CD8-positive, alpha-beta memory T cell (primary cell): ENCODE measurements around the gene RND1. TPM values are rescaled to one million over a fixed set of nuclear protein-coding genes. Genes with fewer than 3 reads are reported as not detected.
A peak's percentile ranks its signal among the peaks of the same experiment; 100 is the strongest.
"Not testable (repeated sequence)": the region's sequence is repeated elsewhere in the genome, so short reads cannot be mapped to it uniquely, and the experiment has no call there.

Experiments used
- CTCF ChIA-PET: fragments of 350-600 bp; sonication (Branson Sonifier 250); formaldehyde crosslinking; loops from one replicate; lab custom pipeline; 2021; ENCODE audit warnings: antibody characterized with exemption; lab: Charles Lee
- POLR2A ChIA-PET: fragments of 350-600 bp; sonication (Branson Sonifier 250); formaldehyde crosslinking; loops from one replicate; lab custom pipeline; 2021; ENCODE audit warnings: antibody characterized with exemption; lab: Charles Lee
- DNase-seq, 5 donors: peaks; one replicate each; pipeline versions ENCODE4 v3.0.0 to v3.0.0-alpha.2; 2020 to 2022; ENCODE audit warnings: mixed read lengths in 1 of 5
- H3K27ac ChIP-seq: one replicate; pipeline ENCODE4 v1.7.0; 2013; ENCODE audit warnings: low read depth, mild to moderate bottlenecking, low read length, moderate library complexity
- H3K27me3 ChIP-seq: 2 replicates; pipeline ENCODE4 v1.7.0; 2013; ENCODE audit warnings: low read length, mild to moderate bottlenecking; ENCODE audit not compliant: insufficient read depth, poor library complexity, severe bottlenecking
- H3K36me3 ChIP-seq: 2 replicates; pipeline ENCODE4 v1.7.0; 2013; ENCODE audit warnings: mild to moderate bottlenecking, low read length, moderate library complexity; ENCODE audit not compliant: insufficient read depth
- H3K4me1 ChIP-seq: 2 replicates; pipeline ENCODE4 v1.7.0; 2013; ENCODE audit warnings: mild to moderate bottlenecking, low read length, moderate library complexity; ENCODE audit not compliant: insufficient read depth
- H3K4me3 ChIP-seq: 2 replicates; pipeline ENCODE4 v1.7.0; 2013; ENCODE audit warnings: mild to moderate bottlenecking, low read length
- H3K9me3 ChIP-seq: 2 replicates; pipeline ENCODE4 v1.7.0; 2013; ENCODE audit warnings: mild to moderate bottlenecking, low read length
- H3K27ac Mint-ChIP-seq, 8 donors: one replicate each; pipeline ENCODE4 v1.8.0; 2020 to 2021; ENCODE audit warnings: mixed read lengths in 8 of 8, mild to moderate bottlenecking in 6 of 8, inconsistent platforms in 3 of 8, moderate library complexity in 3 of 8
- H3K27me3 Mint-ChIP-seq, 2 donors: one replicate each; pipeline ENCODE4 v1.8.0; 2020 to 2021; ENCODE audit warnings: mixed read lengths in 2 of 2, mild to moderate bottlenecking in 1 of 2, moderate library complexity in 1 of 2
- H3K36me3 Mint-ChIP-seq, 3 donors: one replicate each; pipeline ENCODE4 v1.8.0; 2020 to 2021; ENCODE audit warnings: mixed read lengths in 3 of 3, inconsistent platforms in 1 of 3, mild to moderate bottlenecking in 1 of 3
- H3K4me1 Mint-ChIP-seq, 3 donors: one replicate each; pipeline ENCODE4 v1.8.0; 2020 to 2021; ENCODE audit warnings: mixed read lengths in 3 of 3, inconsistent platforms in 1 of 3, mild to moderate bottlenecking in 1 of 3
- H3K4me3 Mint-ChIP-seq, 7 donors: one replicate each; pipeline ENCODE4 v1.8.0; 2020 to 2021; ENCODE audit warnings: mixed read lengths in 7 of 7, mild to moderate bottlenecking in 6 of 7, moderate library complexity in 4 of 7, inconsistent platforms in 2 of 7
- H3K9me3 Mint-ChIP-seq, 5 donors: one replicate each; pipeline ENCODE4 v1.8.0; 2020 to 2022; ENCODE audit warnings: mixed read lengths in 5 of 5, mild to moderate bottlenecking in 3 of 5, moderate library complexity in 2 of 5, inconsistent platforms in 1 of 5
- polyA plus RNA-seq: library from polyadenylated mRNA; unstranded; fragments of 300-500 nt; fragmentation: Illumina TruSeq; gene quantifications from one replicate; pipeline ENCODE4 v1.2.3, GENCODE V29; 2021
- total RNA-seq, 2 experiments: library from RNA; stranded (reverse); gene quantifications; one replicate each; pipeline ENCODE4 v1.2.3, GENCODE V29; 2021

RND1 gene
- total and polyA plus RNA-seq, 3 experiments from 2014 or later: 0.90 to 2.6 (median 2.0) TPM

DNA sequence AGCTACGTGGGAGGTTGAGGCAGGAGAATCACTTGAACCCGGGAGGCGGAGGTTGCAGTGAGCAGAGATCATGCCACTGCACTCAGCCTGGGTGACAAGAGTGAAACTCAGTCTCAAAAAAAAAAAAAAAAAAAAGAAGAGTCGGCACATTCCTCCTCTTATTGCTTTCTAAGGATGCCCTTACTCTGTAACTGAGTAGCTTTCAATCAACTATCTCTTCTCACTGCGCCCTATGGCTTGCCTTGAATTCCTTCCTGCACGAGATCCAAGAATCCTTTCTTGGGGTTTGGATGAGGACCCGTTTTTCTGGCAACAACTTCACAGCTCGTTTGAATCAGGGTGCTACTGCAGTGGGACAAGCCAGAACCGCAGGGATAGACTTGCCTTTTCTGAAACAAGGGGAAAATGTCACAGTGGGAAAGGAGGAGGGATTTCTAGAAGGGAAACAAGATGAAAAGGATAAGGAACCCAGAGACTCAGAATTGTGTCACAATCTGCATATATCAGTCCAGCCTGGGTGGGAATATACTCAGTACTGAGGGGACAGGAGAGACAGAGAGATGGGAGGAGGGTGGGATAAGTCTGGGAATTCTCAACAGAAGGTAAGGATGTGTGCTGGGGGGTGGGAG is 16.1 kb upstream of the RND1 start:
- CTCF ChIA-PET: interaction anchor here (1.1 to 2.1 kb wide), 3 partner anchors 9 to 29 kb away, joined by 5 to 10 read pairs (median 6); partner anchors contain the start of gene DDX23
- H3K27me3 Mint-ChIP-seq: peaks cover 12 to 30% of the 10 kb centered on the region in 2 donors
- H3K27ac ChIP-seq: no peak overlapping the region
- no peak overlapping the region for H3K27ac Mint-ChIP-seq
- H3K27me3 ChIP-seq: peaks cover 4% of the 10 kb centered on the region
- H3K9me3 ChIP-seq: no peaks in the 10 kb centered on the region
- no peaks in the 10 kb centered on the region for H3K36me3 ChIP-seq
- H3K4me3 ChIP-seq: no peak overlapping the region
- POLR2A ChIA-PET: no interaction called here
- H3K4me1 ChIP-seq: no peaks in the 10 kb centered on the region
- no peaks in the 10 kb centered on the region for H3K9me3 Mint-ChIP-seq
- no peak for DNase-seq
- H3K36me3 Mint-ChIP-seq: peaks cover 0 to 3% (median 0%) of the 10 kb centered on the region in 3 donors
- peak overlapping the region in 1 of 7 donors; percentile 10 for H3K4me3 Mint-ChIP-seq
- peaks cover 0 to 2% (median 0%) of the 10 kb centered on the region in 3 donors for H3K4me1 Mint-ChIP-seq

DNA sequence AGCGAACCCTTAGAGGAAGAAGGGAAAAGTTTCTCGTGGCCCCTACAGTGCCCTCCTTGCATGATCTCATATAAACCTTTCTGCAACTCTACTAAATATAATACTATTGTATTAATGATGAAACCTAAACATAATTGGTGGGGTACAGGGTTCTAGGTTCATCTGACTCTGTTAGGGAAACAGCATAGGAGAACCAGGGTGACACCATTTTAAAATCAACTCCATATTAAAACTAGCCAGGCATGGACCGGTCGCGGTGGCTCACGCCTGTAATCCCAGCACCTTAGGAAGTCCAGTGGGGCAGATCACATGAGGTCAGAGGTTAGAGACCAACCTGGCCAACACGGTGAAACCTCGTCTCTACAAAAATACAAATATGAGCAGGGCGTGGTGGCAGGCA is 15.0 kb upstream of the RND1 start:
- Histone ChIP-seq H3K9me3 (no peaks in the 10 kb centered on the region), H3K27me3 (peaks cover 4% of the 10 kb centered on the region)

DNA sequence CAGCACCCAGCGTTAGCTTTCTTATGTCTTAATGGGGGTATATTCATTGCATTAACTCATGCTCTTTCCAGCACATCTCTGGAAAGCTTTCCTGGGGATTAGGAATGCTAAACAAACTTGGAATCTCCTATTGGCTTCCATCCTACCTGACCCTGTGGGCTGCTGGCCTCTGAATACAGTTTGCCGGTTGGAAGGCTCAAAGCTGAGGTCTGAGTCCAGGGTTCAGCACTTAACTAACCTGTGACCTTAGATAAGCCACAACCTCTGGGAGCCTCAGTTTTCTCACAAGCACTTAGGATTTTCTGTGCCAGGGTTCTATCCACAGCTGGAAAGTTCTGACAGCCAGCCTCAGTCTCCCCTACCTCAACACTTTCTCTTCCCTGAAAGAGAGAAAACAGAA is 12.9 kb upstream of the RND1 start:
- H3K36me3 ChIP-seq: no peaks in the 10 kb centered on the region
- ChIA-PET POLR2A (interaction anchor here (0.6 kb wide), 1 partner anchor 13 kb away, joined by 3 read pairs; the partner anchor contains the start of gene RND1), CTCF (interaction anchor here (0.7 to 1.5 kb wide), 2 partner anchors 12 to 26 kb away, joined by 3 to 4 read pairs; no protein-coding TSS in a partner anchor)
- peaks cover 12 to 30% of the 10 kb centered on the region in 2 donors for H3K27me3 Mint-ChIP-seq
- H3K4me3 Mint-ChIP-seq: no peak overlapping the region
- H3K9me3 ChIP-seq: no peaks in the 10 kb centered on the region
- H3K27ac ChIP-seq: no peak overlapping the region
- no peaks in the 10 kb centered on the region for H3K4me1 ChIP-seq
- no peaks in the 10 kb centered on the region for H3K9me3 Mint-ChIP-seq
- no peak for DNase-seq
- H3K4me1 Mint-ChIP-seq: peaks cover 0 to 2% (median 0%) of the 10 kb centered on the region in 3 donors
- peaks cover 0 to 3% (median 0%) of the 10 kb centered on the region in 3 donors for H3K36me3 Mint-ChIP-seq
- no peak overlapping the region for H3K27ac Mint-ChIP-seq
- H3K27me3 ChIP-seq: peaks cover 4% of the 10 kb centered on the region
- H3K4me3 ChIP-seq: no peak overlapping the region

More for the DNA sequence above, 15.0 kb upstream of the RND1 start:
- no peak overlapping the region for H3K27ac ChIP-seq
- no peaks in the 10 kb centered on the region for H3K4me1 ChIP-seq
- no peak overlapping the region for H3K4me3 ChIP-seq
- ChIA-PET CTCF (interaction anchor here (1.3 to 2.1 kb wide), 3 partner anchors 10 to 28 kb away, joined by 5 to 10 read pairs (median 6); partner anchors contain the start of genes DDX23 and RND1), POLR2A (no interaction called here)
- DNase-seq: no peak
- H3K4me1 Mint-ChIP-seq: peaks cover 0 to 2% (median 0%) of the 10 kb centered on the region in 3 donors
- no peaks in the 10 kb centered on the region for H3K36me3 ChIP-seq
- peaks cover 0 to 3% (median 0%) of the 10 kb centered on the region in 3 donors for H3K36me3 Mint-ChIP-seq
- H3K27me3 Mint-ChIP-seq: peaks cover 12 to 30% of the 10 kb centered on the region in 2 donors
- H3K4me3 Mint-ChIP-seq: no peak overlapping the region
- no peaks in the 10 kb centered on the region for H3K9me3 Mint-ChIP-seq
- H3K27ac Mint-ChIP-seq: no peak overlapping the region

DNA sequence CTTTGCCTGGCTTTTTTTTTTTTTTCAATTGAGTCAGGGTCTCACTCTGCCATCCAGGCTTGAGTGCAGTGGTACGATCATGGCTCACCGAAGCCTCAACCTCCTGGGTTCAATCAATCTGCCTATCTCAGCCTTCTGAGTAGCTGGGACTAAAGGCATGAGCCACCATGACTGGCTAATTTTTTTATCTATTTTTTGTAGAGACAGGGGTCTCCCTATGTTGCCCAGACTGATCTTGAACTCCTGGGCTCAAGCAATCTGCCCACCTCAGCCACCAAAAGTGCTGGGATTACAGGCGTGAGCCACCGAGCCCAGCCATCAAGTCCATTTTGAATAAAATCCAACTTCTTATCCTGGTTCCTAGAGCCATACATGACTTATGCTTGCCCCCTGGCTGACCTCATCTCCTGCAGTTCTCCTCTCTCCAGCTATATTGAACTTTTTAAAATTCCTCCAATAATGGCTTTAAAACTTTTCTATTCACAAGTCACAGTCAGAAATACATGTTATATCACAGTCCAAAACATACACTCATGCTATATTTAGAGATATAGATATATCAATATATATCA is 10.4 kb upstream of the RND1 start:
- Histone ChIP-seq H3K27me3 (no peaks in the 10 kb centered on the region), H3K9me3 (no peaks in the 10 kb centered on the region), H3K4me1 (no peaks in the 10 kb centered on the region), H3K4me3 (no peak overlapping the region), H3K36me3 (no peaks in the 10 kb centered on the region), H3K27ac (no peak overlapping the region)
- Mint-ChIP-seq H3K4me1 (no peaks in the 10 kb centered on the region), H3K36me3 (peaks cover 0 to 3% (median 0%) of the 10 kb centered on the region in 3 donors), H3K4me3 (no peak overlapping the region), H3K27ac (peak overlapping the region in 1 of 8 donors; percentile 38), H3K9me3 (no peaks in the 10 kb centered on the region), H3K27me3 (peaks cover 2 to 12% of the 10 kb centered on the region in 2 donors)
- ChIA-PET POLR2A (interaction anchor here (0.6 kb wide), 1 partner anchor 58 kb away, joined by 3 read pairs; no protein-coding TSS in a partner anchor), CTCF (interaction anchor here (0.7 kb wide), 1 partner anchor 61 kb away, joined by 3 read pairs; no protein-coding TSS in a partner anchor)
- DNase-seq: no peak

DNA sequence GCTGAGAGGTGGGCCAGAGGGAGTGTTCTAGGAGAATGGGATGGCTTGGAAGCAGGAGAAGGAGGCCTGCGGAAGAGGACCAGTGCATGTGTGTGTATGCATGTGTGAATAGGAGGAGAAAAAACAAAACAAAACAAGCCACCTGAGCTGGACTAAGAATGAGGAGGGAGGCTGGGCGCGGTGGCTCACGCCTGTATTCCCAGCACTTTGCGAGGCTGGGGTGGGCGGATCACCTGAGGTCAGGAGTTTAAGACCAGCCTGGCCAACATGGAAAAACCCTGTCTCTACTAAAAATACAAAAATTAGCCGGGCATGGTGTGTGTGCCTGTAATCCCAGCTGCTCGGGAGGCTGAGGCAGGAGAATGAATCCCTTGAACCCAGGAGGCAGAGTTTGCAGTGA is 7.9 kb upstream of the RND1 start:
- POLR2A ChIA-PET, H3K27ac Mint-ChIP-seq, H3K4me1 ChIP-seq, H3K4me1 Mint-ChIP-seq, H3K4me3 ChIP-seq, H3K27me3 ChIP-seq, H3K9me3 Mint-ChIP-seq, DNase-seq, H3K36me3 Mint-ChIP-seq, H3K9me3 ChIP-seq, H3K27ac ChIP-seq, H3K27me3 Mint-ChIP-seq, H3K36me3 ChIP-seq: not testable (repeated sequence)
- peak overlapping the region in 1 of 7 donors; percentile 56 for H3K4me3 Mint-ChIP-seq
- CTCF ChIA-PET: interaction anchor here (1.4 to 1.8 kb wide), 2 partner anchors 11 to 20 kb away, joined by 3 to 6 read pairs; no protein-coding TSS in a partner anchor

DNA sequence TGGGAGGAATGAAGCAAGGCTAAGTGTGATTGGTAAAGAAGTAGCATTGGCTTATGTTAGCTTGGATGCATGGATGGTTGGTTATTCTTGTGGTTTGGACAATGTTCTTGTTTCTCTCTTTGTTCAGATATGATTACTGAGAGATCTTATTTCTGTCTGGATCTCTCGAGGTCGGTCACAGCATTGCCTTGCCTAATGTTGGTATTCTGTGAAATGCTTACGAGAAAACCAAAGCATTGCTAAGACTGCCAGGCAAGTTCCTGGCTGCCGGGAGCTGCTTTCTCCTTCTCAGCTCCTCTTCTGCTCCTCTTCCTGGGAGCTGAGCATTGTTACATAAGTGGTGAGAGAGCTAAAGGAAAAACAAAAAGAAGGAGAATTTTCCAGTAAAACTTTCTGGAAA is 7.4 kb upstream of the RND1 start:
- CTCF ChIA-PET: interaction anchor here (1.0 to 1.8 kb wide), 3 partner anchors 11 to 104 kb away, joined by 3 to 6 read pairs (median 3); no protein-coding TSS in a partner anchor
- no peaks in the 10 kb centered on the region for H3K9me3 ChIP-seq
- no peaks in the 10 kb centered on the region for H3K9me3 Mint-ChIP-seq

DNA sequence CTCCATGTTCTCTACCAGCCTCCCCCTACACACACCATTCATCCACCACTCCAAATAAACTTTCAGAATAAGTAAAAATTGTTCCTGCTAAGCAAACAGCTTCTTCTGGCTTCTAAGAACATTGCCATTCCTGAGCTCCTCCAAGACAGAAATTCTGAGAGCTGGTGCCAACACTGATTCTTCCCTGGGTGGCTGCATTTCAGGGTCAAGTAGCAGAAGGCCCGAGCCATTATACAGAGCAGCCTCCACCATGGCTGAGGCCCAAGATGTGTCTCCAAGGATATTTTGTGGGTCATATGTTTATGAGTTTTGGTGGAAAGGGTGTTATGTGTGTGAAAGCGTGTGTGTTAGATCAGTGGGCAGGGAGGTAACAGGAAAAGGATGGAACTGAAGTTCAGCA is 3.5 kb upstream of the RND1 start:
- H3K27ac Mint-ChIP-seq: no peak overlapping the region
- H3K9me3 Mint-ChIP-seq: no peaks in the 10 kb centered on the region
- no peak for DNase-seq
- peaks cover 0 to 5% (median 2%) of the 10 kb centered on the region in 3 donors for H3K36me3 Mint-ChIP-seq
- Histone ChIP-seq H3K27ac (no peak overlapping the region), H3K9me3 (no peaks in the 10 kb centered on the region), H3K36me3 (no peaks in the 10 kb centered on the region), H3K4me3 (no peak overlapping the region), H3K27me3 (peaks cover under 1% of the 10 kb centered on the region), H3K4me1 (peaks cover 16% of the 10 kb centered on the region)
- no peak overlapping the region for H3K4me3 Mint-ChIP-seq
- H3K27me3 Mint-ChIP-seq: peaks cover under 1 to 8% of the 10 kb centered on the region in 2 donors
- POLR2A ChIA-PET: no interaction called here
- H3K4me1 Mint-ChIP-seq: peaks cover 18 to 21% (median 20%) of the 10 kb centered on the region in 3 donors
- CTCF ChIA-PET: interaction anchor here (0.6 to 6.5 kb wide), 4 partner anchors 21 to 147 kb away, joined by 3 to 36 read pairs (median 3); no protein-coding TSS in a partner anchor

More for the DNA sequence above, 7.4 kb upstream of the RND1 start:
- Histone ChIP-seq H3K4me3 (no peak overlapping the region), H3K27me3 (no peaks in the 10 kb centered on the region), H3K27ac (no peak overlapping the region), H3K4me1 (no peaks in the 10 kb centered on the region), H3K36me3 (no peaks in the 10 kb centered on the region)
- Mint-ChIP-seq H3K4me1 (no peaks in the 10 kb centered on the region), H3K27me3 (no peaks in the 10 kb centered on the region), H3K27ac (peak overlapping the region in 1 of 8 donors; percentile 42), H3K36me3 (no peaks in the 10 kb centered on the region), H3K4me3 (no peak overlapping the region)
- POLR2A ChIA-PET: no interaction called here
- no peak for DNase-seq
